GM10248 (cell line): ENCODE data around the gene SPRR3.

Experiments
- CTCF ChIA-PET: fragments of 300-600 bp; sonication (Branson Sonifier 250); formaldehyde crosslinking; extraction: SDS; loops from one replicate; lab custom pipeline; 2021; ENCODE audit warnings: antibody characterized with exemption; lab: Yijun Ruan, JAX
- POLR2A ChIA-PET: fragments of 350-650 bp; sonication (Branson Sonifier 250); formaldehyde crosslinking; extraction: SDS; loops from one replicate; lab custom pipeline; 2020; ENCODE audit warnings: antibody characterized with exemption; lab: Yijun Ruan, JAX
- DNase-seq: peaks from one replicate; pipeline ENCODE4 v3.0.0; 2012; ENCODE audit errors: extremely low spot score
- TF ChIP-seq, protein P1 (sequence below): IDR thresholded peaks from 2 replicates; pipeline ENCODE4 v1.5.1; 2012; ENCODE audit warnings: mild to moderate bottlenecking, low read depth; ENCODE audit errors: extremely low read depth, missing control alignments, control extremely low read depth

Gene SPRR3

DNA sequence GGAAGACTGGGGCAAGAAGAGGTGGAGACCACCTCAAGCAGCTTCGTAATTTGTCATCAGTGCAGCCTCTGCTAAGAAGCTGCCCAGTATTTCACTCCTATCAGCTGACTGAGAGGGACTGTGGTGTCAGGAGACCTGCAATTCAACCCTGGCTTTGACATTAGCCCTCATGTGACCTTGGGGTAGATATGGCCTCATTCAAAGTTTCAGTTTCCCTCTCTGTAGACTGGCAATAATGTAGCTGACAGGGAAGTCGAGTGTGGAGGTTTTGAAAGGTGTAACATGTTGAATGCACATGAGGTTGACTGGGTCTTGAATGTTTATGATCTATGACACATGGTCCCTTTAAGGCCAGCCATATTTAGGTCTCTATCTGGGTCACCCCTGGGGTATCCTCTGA lies 33.3 kb upstream of the SPRR3 start:
- CTCF ChIA-PET = interaction anchor here (1.5 to 1.6 kb wide), 2 partner anchors 42 to 64 kb away, joined by 4 to 5 read pairs; no protein-coding TSS in a partner anchor
- POLR2A ChIA-PET = no interaction called here
- TF ChIP-seq, protein P1, sequence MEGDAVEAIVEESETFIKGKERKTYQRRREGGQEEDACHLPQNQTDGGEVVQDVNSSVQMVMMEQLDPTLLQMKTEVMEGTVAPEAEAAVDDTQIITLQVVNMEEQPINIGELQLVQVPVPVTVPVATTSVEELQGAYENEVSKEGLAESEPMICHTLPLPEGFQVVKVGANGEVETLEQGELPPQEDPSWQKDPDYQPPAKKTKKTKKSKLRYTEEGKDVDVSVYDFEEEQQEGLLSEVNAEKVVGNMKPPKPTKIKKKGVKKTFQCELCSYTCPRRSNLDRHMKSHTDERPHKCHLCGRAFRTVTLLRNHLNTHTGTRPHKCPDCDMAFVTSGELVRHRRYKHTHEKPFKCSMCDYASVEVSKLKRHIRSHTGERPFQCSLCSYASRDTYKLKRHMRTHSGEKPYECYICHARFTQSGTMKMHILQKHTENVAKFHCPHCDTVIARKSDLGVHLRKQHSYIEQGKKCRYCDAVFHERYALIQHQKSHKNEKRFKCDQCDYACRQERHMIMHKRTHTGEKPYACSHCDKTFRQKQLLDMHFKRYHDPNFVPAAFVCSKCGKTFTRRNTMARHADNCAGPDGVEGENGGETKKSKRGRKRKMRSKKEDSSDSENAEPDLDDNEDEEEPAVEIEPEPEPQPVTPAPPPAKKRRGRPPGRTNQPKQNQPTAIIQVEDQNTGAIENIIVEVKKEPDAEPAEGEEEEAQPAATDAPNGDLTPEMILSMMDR = no peak
- DNase-seq = peak; percentile 36

DNA sequence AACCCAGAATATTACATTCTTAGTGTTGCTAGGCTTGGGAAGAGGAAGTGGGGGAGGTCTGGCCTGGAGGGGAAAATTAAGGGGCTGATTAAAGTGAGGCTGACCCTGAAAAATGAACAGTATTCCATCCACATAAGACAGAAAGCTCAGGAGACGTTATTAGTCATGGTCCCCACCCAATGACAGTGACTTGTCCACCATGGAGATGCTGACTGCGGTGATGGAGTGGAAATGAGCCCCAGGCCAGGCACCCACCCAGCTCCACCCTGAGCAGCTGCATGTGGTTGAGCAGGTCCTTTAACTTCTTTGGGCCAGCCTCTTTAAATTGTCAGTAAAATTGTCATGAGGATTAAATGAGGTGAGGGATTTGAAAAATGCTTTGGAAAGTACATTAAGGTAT lies 32.5 kb upstream of the SPRR3 start:
- ChIA-PET CTCF (interaction anchor here (1.5 kb wide), 1 partner anchor 63 kb away, joined by 4 read pairs; no protein-coding TSS in a partner anchor), POLR2A (no interaction called here)
- DNase-seq = no peak
- TF ChIP-seq, protein P1 = no peak

DNA sequence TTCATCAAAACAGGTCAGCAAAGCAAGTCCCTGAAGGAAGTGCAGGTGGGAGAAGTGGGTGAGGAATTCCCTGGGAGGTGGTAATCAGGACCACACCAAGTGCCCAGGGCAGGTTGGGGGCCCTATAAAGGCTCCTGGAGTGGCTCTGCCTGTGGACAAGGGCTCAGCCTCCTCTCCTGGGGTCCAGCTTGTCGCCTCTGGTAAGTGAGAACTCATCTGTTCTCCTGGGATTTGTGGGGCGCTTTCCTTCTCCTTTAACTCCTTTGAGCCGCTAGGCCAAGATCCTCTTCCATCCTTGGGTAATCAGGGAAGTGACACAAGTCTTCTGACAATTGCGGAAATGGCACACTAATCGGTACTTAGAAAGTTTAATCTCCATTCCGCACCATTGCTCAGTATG lies 31.1 kb upstream of the SPRR3 start, which contains the start of gene SPRR4:
SPRR4 (plus strand) TSS at position 154 of the 400 bp plus-strand sequence. CDS start 1,243 bp downstream, outside the sequence.
- TF ChIP-seq, protein P1 = no peak
- DNase-seq = no peak
- CTCF ChIA-PET = interaction anchor here (1.2 to 1.5 kb wide), 3 partner anchors 9 to 283 kb away, joined by 3 read pairs; no protein-coding TSS in a partner anchor
- POLR2A ChIA-PET = no interaction called here

DNA sequence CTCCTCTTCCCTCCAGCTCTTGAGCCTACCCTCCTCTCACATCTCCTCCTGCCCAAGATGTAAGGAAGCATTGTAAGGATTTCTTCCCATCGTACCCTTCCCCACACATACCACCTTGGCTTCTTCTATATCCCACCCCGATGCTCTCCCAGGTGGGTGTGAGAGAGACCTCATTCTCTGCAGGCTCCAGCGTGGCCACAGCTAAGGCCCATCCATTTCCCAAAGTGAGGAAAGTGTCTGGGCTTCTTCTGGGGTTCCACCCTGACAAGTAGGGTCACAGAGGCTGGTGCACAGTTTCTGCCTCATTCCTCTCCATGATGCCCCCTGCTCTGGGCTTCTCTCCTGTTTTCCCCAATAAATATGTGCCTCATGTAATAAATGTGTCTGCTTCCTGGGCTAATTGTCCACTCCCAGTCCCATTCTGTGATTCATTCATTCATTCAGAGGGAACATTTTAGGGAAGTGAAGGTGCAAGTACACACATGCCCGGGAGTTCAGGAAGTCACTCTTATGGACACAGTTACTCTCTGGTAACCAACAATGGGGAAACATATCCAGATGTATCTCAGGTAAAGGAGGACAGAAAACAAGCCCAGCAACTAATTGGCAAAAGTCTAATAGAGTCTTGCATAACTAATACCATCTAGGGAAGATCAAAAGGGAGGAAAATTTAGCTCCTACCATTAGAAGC lies 29.2 kb upstream of the SPRR3 start:
- ChIA-PET POLR2A (no interaction called here), CTCF (interaction anchor here (1.1 kb wide), 1 partner anchor 95 kb away, joined by 3 read pairs; no protein-coding TSS in a partner anchor)
- TF ChIP-seq, protein P1 = no peak
- DNase-seq = no peak

DNA sequence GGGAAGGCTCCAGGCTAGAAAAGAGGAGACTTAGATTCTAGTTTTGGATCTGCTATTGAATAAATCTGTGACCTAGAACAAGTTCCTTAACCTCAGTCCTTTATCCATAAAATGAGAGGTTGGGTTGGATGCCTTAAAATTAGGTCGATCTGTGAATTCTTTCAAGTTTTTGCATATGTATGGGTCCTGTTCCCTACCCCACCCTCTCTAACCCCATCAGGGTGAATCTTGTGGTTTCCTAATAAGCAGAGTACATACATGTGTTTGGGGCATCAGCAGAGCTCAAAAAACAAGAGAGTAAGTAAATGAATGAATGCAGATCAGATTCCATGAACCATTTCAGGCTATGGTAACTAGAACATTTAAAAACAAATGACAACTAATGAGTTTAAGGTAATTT lies 24.9 kb upstream of the SPRR3 start:
- ChIA-PET CTCF (interaction anchor here (0.9 kb wide), 2 partner anchors 51 to 252 kb away, joined by 3 read pairs; no protein-coding TSS in a partner anchor), POLR2A (no interaction called here)
- TF ChIP-seq, protein P1 = no peak
- DNase-seq = no peak

DNA sequence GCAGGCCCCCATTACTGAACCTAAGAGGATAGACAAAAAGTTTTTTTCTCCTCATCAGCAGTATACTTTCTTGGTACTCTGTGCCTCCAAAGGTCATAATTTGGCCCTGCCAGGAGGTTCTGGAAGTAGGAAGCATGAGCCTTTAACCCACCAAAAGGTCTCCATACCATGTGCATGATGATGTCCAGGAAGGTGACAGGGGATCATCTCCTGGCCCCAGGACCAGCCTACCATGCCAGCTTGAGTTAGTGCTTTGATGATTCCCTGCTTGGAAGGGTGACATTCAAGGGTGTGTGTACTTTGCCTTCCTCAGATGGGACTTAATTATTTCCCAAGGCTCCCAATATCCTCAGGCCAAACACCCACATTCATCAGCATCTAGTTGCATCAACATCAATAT lies 23.9 kb upstream of the SPRR3 start:
- ChIA-PET CTCF (no interaction called here), POLR2A (no interaction called here)
- TF ChIP-seq, protein P1 = no peak
- DNase-seq = no peak
